NCI-H2029 (cell line): ENCODE results near the gene CCR5.
A peak's percentile ranks its signal among the peaks of the same experiment; 100 is the strongest.
"Not testable (repeated sequence)": the region's sequence is repeated elsewhere in the genome, so short reads cannot be mapped to it uniquely, and the experiment has no call there.

Experiments
- DNase-seq: peaks from one replicate; lab custom pipeline; 2025; lab: John Stamatoyannopoulos, UW

CCR5 gene

DNA sequence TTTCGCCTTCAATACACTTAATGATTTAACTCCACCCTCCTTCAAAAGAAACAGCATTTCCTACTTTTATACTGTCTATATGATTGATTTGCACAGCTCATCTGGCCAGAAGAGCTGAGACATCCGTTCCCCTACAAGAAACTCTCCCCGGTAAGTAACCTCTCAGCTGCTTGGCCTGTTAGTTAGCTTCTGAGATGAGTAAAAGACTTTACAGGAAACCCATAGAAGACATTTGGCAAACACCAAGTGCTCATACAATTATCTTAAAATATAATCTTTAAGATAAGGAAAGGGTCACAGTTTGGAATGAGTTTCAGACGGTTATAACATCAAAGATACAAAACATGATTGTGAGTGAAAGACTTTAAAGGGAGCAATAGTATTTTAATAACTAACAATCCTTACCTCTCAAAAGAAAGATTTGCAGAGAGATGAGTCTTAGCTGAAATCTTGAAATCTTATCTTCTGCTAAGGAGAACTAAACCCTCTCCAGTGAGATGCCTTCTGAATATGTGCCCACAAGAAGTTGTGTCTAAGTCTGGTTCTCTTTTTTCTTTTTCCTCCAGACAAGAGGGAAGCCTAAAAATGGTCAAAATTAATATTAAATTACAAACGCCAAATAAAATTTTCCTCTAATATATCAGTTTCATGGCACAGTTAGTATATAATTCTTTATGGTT lies at the start of gene CCR5:
TSS of gene CCR5 (plus strand) at position 108 of the 680 bp plus-strand sequence. CDS start 1,957 bp downstream, outside the sequence.
- DNase-seq: no peak

DNA sequence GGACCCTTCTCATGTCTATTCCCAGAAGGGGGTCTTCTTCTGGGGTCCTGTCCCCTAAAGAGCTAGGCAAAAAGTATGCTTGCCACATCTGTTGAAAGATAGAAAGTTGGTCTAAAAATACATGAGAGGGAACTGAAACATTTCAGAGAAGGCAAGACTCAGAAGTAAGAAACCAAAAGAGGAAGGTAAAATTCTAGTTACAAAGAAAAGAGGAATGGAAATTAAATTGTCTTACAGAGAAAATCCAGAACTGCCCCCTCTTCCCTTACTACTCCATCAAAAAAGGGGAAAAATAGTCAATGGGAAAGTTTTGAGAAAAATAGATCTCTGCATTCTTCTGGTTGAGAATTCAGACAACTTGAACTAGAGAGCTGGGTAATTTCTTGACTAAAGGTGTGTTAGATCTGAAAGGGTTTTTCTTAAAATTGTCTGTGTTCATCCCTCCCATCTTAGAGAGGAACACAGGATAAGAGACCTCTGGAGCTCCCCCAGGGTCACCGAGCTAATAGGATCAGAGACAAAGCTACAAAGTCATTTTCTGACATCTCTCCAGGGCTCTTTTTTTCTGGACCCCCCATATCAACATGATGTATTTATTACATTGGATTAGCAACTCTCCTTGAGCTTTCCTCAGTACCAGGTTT lies 49.2 kb upstream of the CCR5 start:
- DNase-seq: no peak

DNA sequence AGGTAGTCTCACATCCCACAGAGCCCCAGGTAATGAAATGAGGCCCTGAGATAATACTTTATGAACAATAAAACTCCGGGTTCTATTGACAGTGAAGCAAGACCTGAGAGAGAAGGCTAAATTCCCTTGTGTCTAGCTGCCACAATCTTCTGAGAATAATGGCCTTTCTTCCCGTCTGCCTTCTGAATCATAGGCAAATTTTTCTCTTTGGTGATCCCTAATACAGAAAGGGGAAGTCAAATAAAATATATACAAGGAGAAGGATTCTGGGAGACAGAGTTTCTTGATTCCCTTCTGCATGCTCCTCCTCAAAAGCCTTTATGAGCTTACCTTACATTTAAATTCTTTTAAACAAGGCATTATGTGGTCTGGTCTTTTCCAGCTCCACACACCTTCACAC lies 46.7 kb upstream of the CCR5 start:
- no peak for DNase-seq

DNA sequence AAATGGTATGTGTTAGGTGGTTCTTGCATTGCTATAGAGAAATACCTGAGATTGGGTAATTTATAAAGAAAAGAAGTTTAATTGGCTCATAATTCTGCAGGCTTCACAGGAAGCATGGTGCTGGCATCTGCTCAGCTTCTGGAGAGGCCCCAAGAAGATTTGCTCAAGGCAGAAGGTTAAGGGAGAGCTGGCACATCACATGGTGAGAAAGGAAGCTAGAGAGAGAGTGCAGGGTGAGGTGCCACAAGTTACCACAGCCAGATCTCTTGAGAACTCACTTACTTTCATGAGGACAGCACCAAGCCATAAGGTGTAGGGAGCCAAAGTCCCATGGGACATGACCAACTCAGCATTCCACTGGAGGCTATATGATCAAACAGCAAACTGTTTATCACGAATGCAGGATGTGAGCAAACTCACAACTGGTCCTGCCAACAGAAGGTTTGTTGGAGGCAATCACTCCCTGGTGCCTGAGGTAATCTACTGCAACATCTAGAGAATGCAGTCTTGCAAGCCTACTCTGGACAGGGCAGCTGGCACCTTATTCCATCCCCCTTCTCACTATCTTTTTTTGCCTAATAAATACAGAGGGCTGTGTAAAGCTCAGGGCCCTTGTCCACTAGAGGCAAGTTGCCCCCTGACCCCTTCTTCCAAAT lies 45.0 kb upstream of the CCR5 start:
- no peak for DNase-seq

DNA sequence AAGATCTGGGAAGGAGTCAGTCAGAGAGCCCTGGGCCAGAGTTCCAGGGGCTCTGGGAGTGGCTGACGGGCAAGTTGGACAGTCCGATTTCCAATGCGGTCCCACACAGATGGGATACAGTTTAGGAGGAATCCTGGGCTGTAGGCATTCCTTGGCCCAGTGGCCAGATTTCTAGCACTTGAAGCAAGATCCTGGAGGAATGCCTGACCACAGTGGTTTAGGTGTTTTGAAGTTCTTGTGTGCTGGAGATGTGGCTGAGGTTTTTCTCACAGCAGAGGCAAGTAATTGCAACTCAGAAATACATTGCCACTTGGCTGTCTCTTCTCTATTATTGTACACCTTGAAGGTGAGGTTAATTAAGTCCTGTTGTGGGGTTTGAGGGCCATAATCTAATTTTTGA lies 40.1 kb upstream of the CCR5 start:
- DNase-seq: not testable (repeated sequence)

DNA sequence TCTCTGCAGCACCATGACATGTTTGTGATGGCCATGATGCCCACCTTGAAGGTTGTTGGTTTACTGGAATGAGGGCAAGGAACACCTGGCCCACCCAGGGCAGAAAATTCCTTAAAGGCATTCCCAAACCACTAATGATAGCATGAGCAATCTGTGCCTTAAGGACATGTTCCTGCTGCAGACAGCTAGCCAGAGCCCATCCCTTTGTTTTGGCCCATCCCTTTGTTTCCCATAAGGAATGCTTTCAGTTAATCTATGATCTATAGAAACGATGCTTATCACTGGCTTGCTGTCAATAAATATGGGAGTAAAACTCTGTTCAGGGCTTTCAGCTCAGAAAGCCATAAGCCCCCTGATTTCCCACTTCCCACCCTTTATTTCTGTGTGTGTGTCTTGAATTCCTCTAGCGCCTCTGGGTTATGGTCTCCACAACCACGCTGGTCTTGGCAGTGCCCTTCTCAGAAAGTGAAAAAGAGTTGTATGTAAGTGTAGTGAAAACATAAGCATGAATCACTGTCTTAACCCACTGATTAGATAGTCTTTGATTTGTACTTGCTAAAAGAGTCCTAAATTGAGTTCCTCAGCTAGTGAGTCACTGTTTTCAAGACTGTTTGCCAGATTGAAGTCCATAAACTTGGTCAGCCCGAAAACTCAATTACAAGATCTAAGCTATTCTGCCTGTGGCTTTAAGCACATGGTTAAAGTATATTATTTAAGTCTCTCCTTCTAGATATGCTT lies 35.8 kb upstream of the CCR5 start:
- no peak for DNase-seq

DNA sequence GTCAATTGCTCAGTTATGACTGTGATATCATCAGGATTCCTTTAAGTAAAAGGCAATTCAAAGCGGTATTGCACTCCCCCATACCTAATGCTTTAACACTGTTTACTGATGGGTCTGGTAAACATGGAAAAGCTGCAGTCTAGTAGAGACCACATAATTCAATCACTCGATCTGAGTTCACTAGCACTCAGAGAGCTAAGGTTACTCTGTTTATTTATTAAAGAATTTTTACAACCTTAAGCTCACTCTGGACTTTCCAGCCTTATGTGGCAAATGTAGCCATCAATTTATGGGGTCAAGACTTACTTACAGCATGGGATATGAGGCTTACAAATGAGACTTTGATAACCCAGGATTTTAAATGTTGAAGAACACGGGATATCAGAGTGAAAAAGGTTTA lies 35.2 kb upstream of the CCR5 start:
- no peak for DNase-seq

DNA sequence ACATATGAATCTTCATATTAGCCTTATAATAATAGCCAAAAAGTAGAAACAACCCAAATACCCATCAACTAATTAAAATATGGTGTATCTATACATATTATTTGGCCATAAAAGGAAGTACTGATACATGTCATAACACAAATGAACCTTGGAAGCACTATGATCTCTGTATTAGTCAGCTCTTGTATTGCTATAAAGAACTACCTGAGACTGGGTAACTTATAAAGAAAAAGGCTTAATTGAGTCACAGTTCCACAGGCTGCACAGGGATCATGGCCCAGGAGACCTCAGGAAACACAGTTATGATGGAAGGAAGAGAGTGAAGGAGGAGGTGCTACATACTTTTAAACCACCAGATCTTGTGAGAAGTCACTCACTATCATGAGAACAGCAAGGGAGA lies 32.8 kb upstream of the CCR5 start:
- DNase-seq: no peak

DNA sequence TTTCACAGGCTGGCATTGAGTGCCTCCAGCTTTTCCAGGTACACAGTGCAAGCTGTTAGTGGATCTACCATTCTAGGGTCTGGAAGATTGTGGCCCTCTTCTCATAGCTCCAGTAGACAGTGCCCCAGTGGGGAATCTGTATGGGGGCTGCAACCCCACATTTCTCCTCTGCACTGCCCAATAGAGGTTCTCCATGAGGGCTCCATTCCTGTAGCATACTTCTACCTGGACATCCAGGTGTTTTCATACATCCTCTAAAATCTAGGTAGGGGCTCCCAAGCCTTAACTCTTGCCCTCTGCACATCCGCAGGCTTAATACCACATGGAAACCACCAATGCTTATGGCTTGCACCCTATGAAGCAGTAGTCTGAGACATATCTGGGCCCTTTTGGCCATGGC lies 31.9 kb upstream of the CCR5 start:
- no peak for DNase-seq

DNA sequence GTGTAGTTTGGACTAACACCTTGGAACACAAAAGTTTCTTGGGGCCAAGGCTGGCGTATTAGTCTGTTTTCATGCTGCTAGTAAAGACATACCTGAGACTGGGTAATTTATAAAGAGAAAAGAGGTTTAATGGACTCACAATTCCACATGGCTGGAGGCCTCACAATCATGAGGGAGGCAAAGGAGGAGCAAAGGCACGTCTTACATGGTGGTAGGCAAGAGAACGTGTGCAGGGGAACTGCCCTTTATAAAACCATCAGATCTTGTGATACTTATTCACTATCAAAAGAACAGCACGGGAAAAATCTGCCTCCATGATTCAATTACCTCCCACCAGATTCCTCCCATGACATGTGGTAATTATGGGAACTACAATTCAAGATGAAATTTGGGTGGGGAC lies 26.3 kb upstream of the CCR5 start:
- DNase-seq: no peak

DNA sequence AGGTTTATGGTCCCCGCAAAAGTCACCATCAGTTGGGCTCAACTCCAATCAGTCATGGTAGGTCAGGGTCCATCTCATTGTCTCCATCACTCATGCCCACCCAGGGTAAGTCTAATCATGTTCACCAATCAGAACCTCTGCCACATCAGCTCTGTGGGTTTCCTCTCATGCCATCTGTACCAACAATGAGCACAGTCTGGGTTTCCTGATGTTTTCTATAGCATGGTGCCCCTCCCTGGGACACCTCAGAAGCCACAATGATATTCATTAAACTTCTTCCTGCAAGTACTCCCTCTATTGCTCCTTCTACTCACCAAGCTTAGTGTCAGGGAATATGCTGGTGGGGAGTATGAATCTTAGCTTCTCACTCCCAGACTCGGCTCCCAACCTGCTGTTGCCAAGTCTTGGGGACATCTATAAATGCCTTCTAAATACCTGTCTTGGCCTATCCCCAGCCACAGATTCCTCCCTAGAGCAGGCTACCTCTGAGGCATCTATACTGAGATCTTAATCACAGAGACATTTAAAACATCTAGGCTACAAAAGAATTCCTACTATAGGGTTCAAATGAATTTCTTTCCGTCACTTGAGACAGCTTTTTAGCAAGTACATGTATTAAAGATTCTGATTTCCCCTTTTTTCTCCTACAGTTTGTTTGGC lies 21.8 kb upstream of the CCR5 start:
- DNase-seq: no peak

DNA sequence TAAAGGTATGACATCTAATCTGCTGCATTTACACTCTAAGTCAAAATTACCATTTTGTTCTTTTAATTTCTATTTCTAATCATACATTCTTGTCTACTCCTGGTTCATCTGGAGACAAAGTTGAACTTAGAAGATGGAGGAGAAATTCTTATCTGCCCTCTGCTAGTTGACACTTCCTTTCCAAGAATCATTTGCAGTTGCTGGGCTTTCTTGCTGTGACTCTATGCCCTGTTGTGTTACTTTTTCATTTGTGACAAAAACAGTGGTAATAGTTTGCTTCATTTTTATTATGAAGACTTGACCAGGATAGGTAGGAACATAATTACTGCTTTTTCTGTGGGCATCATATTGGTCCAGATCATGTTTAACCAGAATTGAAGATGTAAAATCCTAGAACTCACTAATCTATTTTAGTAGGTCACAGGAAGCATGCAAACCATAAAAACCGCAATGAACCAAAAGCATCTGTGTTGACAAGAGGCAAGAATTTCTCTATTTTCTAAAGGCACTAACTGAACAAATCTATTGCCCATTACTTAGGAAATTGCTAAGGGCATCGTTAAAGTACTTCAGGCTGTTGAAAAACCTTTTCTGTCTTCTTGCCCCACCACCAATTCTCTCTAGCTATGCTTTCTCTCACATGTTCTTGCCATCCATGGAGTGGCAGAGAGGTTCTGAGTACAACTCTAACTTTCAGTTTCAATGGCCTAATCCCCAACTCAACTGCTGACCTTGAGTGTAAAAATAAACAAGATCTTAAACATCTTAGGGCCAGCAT lies 21.1 kb upstream of the CCR5 start:
- no peak for DNase-seq

DNA sequence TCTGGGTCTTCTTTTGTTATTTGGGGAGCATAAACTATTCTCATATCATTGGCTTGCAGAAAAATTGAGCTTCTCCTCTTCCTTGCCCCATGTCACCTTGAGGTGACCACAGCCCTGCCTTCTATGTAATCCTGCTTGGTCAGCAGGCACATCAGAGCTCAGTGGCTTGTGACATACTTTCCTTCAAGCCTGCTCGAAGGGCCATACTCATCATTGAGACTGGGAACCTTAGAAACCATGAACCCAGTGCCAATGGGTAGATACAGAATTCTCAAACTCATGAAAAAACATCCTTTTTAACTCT lies 20.5 kb upstream of the CCR5 start:
- no peak for DNase-seq

DNA sequence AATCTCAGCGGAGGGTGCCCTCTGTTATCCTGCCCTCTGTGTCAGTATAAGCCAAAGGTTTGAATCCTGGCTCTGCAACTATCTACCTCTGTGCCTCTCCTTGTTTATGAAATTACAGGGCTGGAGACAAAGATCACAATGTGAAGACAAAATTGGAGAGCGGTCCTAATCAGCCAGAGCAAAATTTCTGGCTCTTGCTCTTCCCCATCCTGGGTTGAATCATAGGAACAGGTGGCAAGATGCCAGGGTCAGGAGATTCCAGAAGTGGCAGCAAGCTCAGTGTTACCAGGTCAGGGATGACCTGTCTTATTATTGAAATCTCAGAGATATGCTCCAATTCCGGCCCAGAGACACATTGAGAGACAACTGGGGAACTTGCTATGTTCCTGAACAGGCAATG lies 19.1 kb upstream of the CCR5 start:
- DNase-seq: no peak

DNA sequence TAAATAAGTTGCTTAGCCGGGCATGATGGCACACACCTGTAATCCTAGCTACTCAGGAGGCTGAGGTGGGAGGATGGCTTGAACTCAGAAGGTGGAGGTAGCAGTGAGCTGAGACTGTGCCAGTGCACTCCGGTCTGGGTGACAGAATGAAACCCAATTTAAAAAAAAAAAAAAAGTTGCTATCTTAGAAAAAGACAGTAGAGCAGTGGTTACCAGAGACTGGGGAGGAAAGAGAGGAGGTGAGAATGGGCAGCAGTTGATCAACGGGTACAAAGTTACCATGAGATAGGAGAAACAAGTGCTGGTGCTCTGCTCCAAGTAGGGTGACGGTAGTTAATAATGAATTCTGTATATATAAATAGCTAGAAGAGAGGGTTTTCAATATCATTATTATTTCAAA lies 17.7 kb upstream of the CCR5 start:
- DNase-seq: no peak

DNA sequence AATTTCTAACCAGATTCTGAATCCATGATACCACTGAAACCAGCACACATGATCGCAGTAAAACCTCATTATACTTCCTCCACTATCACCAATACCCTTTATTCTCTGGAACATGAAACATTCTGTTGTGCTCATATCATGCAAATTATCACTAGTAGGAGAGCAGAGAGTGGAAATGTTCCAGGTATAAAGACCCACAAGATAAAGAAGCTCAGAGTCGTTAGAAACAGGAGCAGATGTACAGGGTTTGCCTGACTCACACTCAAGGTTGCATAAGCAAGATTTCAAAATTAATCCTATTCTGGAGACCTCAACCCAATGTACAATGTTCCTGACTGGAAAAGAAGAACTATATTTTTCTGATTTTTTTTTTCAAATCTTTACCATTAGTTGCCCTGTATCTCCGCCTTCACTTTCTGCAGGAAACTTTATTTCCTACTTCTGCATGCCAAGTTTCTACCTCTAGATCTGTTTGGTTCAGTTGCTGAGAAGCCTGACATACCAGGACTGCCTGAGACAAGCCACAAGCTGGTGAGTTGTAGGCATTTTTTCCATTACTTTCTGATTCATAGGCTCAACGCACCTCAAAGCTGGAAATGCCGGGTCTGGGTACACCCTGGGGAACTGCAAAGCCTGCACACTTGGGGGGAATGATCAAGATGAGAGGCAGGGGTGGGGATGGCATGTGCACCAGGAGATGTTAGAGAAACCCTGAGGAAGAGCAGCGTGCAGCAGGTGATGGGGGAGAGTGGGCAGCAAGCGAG lies 16.9 kb upstream of the CCR5 start, which contains the start of gene CCR2:
TSS of gene CCR2 (plus strand) at position 465 of the 764 bp plus-strand sequence. CDS start 3,417 bp downstream, outside the sequence.
- no peak for DNase-seq

DNA sequence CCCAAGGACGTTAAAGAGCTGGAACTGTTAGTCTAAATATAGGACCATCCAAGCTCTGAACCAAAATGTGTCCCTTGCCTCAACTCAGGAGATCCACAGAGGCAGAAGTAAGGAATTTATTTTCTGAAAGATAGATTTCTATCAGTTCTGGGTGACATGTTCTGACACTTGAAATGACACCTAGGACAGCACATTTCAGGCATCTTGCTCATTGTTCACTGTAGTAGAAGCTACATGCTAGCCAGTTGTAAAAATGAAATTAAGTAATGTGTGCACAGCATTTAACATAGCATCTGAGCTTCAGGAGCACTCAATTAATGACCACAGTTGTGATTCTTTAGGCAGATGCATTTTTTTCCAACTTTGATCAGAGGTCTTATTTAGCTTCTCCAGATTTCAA lies 16.3 kb upstream of the CCR5 start:
- no peak for DNase-seq

DNA sequence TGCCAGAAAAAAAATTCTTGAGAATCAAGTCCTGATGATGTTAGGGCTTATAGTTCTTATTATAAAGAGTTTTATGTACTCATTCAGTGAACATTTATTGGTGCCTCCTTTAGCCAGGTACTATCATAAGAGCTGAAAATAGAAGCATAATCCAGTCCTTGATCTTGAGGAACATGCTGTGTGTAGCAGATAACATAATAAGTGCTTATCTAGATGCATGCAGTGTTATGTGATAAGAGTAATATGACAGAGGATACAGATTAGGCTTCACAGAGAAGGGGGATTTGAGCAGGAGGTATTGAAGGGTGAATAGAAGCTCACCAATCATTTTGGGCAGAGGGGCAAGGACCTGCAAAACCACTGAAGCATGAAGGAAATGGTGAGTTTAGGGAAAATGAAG lies 15.8 kb upstream of the CCR5 start:
- DNase-seq: no peak

DNA sequence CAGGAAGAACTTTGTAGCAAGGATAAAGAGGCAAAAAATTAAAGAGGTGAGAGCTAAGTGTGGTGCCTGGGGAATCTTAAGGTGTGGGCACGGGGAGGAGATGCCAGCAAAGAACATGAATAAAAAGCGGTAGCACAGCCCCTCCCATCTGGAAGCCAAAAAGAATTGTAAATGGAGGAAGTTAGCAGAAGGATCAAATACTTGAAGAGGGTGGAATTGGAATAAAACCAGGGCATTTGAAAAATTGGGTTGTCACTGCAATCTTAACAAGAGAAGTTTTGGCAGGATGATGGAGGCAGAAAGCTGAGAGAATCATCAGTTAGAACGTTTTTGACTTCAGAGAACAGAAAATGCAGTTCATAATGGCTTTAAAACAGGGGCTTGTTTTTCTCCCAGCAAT lies 14.5 kb upstream of the CCR5 start:
- no peak for DNase-seq

DNA sequence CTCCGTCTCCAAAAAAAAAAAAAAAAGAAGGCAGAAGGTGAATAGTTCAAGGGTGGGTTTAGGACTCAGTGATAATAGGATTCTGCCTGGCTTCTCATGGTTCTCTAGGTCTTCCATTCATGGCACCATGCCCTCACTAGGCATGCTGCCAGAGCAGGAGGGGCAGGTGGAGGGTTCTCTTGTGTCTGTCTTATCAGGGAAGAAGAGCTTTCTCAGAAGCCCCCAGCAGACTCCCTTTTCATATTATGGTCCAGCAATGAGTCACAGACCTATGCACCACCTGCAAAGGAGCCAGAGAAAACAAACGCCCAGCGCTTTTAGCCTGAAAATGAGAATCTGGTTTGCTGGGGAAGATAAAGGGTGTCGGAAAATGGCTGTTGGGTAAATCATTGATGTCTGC lies 13.8 kb upstream of the CCR5 start:
- DNase-seq: peak; percentile 80

DNA sequence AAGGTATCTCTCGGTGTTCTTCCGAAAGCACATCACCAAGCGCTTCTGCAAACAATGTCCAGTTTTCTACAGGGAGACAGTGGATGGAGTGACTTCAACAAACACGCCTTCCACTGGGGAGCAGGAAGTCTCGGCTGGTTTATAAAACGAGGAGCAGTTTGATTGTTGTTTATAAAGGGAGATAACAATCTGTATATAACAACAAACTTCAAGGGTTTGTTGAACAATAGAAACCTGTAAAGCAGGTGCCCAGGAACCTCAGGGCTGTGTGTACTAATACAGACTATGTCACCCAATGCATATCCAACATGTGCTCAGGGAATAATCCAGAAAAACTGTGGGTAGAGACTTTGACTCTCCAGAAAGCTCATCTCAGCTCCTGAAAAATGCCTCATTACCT lies 12.3 kb upstream of the CCR5 start:
- no peak for DNase-seq
